HPDE6-E6E7 (cell line): ENCODE measurements around the gene MYL3.
"Not testable (repeated sequence)": the region's sequence is repeated elsewhere in the genome, so short reads cannot be mapped to it uniquely, and the experiment has no call there.

ENCODE experiments used
- DNase-seq: peaks from one replicate; pipeline ENCODE4 v3.0.0; 2011; ENCODE audit warnings: missing footprints; ENCODE audit errors: extremely low spot score

Gene MYL3

DNA sequence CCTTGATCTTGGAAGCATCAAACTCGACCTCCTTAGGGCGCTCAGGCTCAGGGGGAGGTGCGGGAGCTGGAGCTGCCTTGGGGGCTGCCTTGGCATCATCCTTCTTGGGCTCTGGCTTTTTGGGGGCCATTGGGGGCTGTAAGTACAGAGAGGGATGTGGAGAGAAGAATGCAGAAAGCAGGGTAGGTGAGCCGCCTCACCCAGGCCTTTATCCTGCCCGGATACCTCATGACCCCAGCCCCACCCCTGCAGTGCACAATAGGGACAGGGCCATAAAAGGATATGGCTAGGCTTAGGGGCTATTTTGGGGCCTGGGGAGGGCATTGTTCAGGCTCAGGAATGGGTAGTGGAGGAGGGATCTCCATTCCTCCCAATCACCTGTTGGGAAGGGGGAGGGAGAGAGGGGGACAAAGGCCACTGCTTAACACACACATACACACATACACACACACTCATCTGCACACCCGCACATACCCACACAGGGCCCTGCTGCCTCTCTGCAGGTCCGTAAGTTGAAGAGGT, at the start of gene MYL3:
Gene MYL3 (minus strand): TSS at position 184 of the 522 bp plus-strand sequence. CDS start 54 bp downstream, at position 130.
- no peak for DNase-seq

- no peak for DNase-seq
Measured at GRCh38 chr3:46912986-46913385, 49.7 kb upstream of the MYL3 start.

DNA sequence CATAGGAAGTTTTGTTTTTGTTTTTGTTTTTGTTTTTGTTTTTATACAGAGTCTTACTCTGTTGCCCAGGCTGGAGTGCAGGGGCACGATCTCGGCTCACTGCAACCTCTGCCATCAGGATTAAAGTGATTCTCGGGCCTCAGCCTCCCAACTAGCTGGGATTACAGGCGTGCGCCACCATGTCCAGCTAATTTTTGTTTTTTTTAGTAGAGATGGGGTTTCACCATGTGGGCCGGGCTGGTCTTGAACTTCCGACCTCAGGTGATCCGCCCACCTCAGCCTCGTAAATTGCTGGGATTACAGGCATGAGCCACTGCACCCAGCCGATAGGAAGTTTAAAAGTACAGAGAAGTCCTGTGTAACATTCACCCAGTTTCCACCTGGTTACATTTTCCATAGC, 47.7 kb upstream of the MYL3 start:
- DNase-seq = not testable (repeated sequence)

DNA sequence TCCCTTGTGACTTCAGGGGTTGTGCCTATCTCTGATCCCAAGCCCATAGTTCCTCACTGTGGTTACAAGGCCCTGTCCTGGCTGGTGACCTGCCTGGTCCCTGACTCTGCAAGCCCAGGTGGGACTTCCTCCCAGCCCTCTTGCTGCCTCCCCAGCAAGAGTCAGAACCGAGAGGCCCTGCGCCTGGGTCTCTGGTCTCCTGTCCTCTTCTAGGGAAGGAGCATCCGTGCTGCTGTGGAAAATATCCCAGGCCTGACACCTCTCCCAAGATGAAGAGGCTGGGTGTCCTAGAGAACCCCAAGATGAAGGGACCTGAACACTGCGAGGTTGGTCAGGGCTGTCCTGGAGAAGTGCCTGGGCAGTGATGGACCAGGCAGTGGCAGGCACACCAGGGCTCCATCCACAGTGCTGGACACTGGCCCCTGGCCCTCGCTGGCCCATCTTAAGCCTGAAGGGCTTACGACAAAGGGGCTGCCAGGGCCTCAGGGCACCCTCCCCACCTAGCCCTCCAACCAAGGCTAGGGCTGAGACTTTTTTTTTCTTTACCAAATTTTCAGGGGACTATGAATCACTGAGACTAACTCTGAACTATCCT, 47.0 kb upstream of the MYL3 start:
- no peak for DNase-seq

DNA sequence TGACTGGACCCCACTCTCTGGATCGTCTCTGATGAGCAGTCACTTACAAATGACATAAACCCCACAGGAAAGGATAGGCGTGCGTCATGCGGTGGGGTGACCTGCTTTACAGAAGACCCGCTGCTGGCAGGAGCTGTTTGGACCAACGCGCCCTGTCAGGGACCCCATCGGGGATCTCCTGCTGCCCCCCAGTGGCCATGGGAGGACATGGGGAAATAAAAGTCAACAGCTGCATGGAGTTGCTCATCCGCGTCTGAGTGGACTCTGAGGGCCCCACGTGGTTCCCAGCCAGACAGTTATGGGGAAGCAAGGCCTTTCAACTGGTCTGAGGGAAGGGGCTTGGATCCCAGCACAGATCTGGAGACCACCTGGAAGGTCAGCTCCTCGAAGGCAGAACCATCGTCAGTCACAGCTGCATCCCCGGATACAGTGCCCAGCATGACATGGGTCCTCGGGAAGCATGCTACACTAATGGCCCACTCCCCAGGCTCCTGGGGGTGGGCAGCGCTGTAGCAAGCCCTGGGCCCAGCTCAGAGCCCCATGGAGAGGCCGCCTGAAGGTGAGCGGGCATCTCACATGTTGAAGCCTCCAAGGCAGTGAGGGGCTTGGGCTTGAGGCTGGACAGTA, 46.4 kb upstream of the MYL3 start:
- peak; percentile 43 for DNase-seq

DNA sequence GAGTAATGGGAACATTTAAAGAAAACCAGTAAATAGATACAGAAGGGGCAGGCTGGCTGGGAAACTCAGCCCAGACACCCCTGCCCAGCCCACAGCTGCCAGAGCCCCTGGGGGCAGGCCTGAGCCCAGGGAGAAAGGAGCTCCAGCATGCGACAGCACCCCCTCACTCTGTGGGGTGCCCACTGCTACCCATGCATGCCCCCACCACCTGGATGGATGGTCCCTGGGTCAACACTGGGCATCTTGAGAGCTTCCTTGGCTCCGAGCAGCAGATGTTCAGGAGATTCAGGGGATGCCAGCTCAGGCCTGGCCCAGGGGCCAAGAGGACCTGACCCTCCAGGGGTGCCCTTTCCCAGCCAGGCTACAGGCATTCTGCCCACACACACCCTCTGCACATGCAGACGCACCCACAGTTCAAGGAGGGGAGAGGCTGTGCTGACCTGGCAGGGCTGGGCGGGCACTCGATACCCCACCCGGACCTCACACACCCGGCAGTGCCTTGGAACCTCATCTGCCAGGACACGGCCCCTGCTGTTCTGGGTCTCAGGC, 45.8 kb upstream of the MYL3 start:
- DNase-seq = no peak

GRCh38 chr3:46908294-46908985, 45.2 kb upstream of the MYL3 start:
- no peak for DNase-seq

DNA sequence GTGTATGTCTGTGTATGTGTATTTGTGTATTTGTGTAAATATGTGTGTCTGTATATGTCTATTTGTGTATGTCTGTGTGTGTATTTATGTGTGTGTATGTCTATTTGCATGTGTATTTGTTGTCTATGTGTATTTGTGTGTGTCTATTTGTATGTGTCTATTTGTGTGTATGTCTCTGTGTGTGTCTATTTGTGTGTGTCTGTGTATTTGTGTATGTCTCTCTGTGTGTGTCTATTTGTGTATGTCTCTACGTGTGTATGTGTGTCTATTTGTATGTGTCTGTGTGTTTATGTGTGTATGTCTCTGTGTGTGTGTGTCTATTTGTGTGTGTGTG, 44.7 kb upstream of the MYL3 start:
- DNase-seq = no peak

- no peak for DNase-seq
Measured at GRCh38 chr3:46907271-46907670, 44.0 kb upstream of the MYL3 start.

- DNase-seq = no peak
Measured at GRCh38 chr3:46906471-46907058, 43.3 kb upstream of the MYL3 start.

GRCh38 chr3:46905661-46906451, 42.6 kb upstream of the MYL3 start:
- DNase-seq = no peak

DNA sequence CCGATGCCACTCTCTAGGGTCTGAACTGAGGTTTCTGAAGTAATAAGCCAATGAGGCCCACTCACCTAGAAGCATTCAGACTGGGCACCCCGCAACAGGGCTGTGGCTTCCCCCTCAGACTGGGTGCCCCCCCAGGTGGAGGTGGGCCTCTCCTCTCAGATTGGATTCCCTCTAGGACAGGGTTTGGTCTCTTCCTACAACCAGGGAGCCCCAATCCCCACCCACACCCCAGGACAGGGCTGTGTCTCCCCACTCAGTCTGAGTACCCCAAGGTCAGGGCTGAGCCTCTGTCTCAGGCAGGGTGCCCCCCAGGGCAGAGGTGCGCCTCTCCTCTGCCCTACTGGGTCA, 41.9 kb upstream of the MYL3 start:
- no peak for DNase-seq

DNA sequence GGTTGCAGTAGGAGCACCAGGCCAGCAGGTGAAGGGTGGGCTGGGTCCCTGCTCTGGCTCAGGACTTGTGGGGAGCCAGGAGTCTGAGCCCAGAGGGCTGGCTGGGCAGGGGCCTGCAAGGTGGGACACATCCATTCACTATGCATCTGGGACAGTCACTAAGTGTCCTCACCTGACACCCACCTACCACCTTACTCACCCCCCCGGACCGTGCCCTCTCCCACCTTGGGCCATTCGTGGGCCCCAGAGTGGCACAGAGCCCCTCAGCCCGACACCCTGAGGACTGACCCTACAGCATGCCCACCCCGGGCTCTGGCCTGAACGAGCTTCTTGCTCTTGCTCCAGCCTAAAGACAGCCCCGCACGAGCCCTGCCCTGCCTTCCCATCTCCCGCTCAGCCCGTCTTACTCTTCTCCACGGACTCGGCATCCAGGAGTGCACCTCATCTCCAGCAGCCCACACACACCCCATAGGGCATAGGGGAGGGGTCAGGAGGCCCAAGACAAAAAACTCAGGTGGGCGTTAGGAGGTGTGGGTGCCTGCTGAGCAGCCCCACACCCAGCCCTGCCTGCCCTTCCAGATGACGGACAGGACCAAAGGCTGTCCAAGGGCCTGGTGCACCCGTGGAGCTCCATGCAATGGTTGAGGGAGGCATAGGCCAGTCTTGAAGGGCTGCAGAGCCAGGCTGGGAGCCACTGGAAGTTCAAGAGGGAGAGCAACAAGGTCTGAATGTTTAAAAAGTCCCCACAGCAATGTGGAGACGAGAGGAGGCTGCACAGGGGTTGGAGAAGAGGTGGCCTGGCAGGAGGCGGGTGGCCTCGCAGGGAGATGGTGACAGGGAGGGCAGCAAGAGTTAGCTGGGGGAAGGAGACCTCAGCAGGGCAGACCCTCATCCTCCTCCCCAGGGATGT, 41.3 kb upstream of the MYL3 start:
- DNase-seq = no peak

- DNase-seq = no peak
Measured at GRCh38 chr3:46903341-46904302, 40.4 kb upstream of the MYL3 start.

DNA sequence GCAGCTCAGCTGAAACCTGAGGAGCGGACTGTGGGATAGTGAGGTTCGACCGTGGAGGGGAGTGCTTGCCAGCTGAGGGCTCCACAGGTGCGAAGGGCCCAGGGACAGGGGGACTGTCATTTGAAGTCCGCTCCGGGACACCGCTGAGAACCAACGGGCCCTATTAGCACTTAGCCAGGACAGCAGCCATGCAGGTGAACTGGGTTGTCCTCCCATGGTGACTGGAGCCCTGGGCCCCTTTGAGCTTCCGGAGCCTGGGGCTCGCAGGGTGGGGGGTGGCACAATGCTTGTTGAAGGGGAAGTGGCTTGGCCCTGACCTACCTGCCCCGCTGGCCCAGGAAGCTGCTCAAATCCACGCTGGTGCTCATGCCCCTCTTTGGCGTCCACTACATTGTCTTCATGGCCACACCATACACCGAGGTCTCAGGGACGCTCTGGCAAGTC, 39.0 kb upstream of the MYL3 start:
- no peak for DNase-seq

GRCh38 chr3:46901591-46902187, 38.4 kb upstream of the MYL3 start:
- no peak for DNase-seq

DNA sequence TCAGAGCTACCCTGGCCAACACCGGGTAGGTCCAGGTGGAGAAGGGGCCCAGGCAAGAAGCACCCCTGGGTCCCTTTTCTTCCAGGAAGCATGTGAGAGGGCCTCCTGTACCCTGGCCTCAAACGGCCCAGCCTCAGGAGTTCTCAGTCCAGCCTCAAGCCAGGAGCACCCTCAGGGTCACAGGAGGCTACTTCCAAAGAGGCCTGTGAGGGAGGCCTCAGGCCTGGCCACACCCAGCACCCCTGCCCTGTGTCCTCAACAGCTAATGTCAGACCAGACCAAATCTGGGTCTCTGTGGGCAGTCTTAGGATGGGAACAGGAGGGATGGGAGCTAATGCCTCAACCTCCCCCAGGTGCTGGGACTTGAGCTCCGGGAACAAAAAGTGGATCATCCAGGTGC, 37.8 kb upstream of the MYL3 start:
- no peak for DNase-seq

DNA sequence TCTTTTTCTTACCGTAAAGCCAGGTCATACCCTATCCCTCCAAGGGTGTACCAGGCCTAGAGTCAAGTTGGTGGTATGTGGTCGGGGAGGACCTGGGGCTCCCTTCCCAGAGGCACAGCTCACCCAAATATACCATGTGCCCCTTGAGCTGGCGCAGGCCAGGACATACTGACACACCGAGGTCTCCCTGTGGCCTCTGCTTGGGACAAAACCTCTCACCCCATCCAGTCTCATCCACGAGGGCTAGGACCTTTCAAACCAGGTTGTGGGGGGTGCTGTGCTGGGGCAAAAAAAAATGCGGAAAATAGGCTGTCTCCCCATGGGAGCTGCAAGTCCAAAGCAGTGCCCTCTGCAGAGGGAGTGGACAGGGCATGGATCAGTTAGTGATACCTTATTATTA, 37.1 kb upstream of the MYL3 start:
- no peak for DNase-seq

DNA sequence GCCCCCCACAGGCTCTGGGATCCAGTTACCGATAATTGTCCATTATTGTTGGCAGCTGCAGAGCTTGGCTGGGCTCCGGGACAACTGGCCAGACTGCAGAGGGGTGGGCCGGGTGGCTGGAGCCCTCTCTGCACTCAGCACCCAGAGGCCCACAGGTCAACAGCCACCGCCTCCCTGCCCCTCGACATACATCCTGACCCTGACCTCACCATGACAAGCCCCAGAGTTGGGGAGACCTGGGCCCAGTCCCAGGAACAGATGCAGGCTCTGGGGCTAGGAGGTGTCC, 36.7 kb upstream of the MYL3 start:
- DNase-seq = no peak
